ENCODE data around the gene FOXN1. TPM values are rescaled to one million over a fixed set of nuclear protein-coding genes. Genes with fewer than 3 reads are reported as not detected.
"Not testable (repeated sequence)": the region's sequence is repeated elsewhere in the genome, so short reads cannot be mapped to it uniquely, and the experiment has no call there.

Gene FOXN1
- total RNA-seq, 2 donors from 2014 or later, result not detected

GRCh38 chr17:28573966-28574480 is 67.9 kb downstream of the FOXN1 start:
- 87 to 91% methylated on average over 5 to 6 of the region's 6 CpGs for WGBS, 2 experiments (ENCODE audit: insufficient coverage in 1 of 2, insufficient read length in 1 of 2)
- Mint-ChIP-seq H3K4me3 (no peak overlapping the region), H3K4me1 (peaks cover 22% of the 10 kb centered on the region), H3K9me3 (no peaks in the 10 kb centered on the region), H3K27me3 (ENCODE audit: insufficient read depth) (peaks cover 25% of the 10 kb centered on the region), H3K27ac (no peak overlapping the region), H3K36me3 (ENCODE audit: low read depth) (peaks cover 29% of the 10 kb centered on the region)
- Histone ChIP-seq H3K9ac (ENCODE audit: extremely low read depth, low read length, poor library complexity, severe bottlenecking) (no peak overlapping the region), H3K9me3 (ENCODE audit: control insufficient read depth, low read length) (no peaks in the 10 kb centered on the region), H3K4me3 (ENCODE audit: low read length) (no peak overlapping the region), H3K36me3 (ENCODE audit: control insufficient read depth, insufficient read depth, low read length) (peaks cover 19% of the 10 kb centered on the region), H3K4me1 (ENCODE audit: control insufficient read depth, insufficient read depth, low read length) (no peaks in the 10 kb centered on the region), H3K27me3 (ENCODE audit: control insufficient read depth, insufficient read depth, low read length, poor library complexity, severe bottlenecking) (peaks cover 4% of the 10 kb centered on the region), H3K27ac (ENCODE audit: low read depth, low read length) (no peak overlapping the region)
- TF ChIP-seq CTCF (conservative IDR thresholded peaks at IDR 0.05), result no peak
- DNase-seq, result peak; percentile 28

- Histone ChIP-seq H3K27me3 (ENCODE audit: control insufficient read depth, insufficient read depth, low read length, poor library complexity, severe bottlenecking) (peaks cover 4% of the 10 kb centered on the region), H3K27ac (ENCODE audit: low read depth, low read length) (no peak overlapping the region), H3K4me3 (ENCODE audit: low read length) (no peak overlapping the region), H3K9me3 (ENCODE audit: control insufficient read depth, low read length) (no peaks in the 10 kb centered on the region), H3K4me1 (ENCODE audit: control insufficient read depth, insufficient read depth, low read length) (no peaks in the 10 kb centered on the region), H3K36me3 (ENCODE audit: control insufficient read depth, insufficient read depth, low read length) (peaks cover 24% of the 10 kb centered on the region), H3K9ac (ENCODE audit: extremely low read depth, low read length, poor library complexity, severe bottlenecking) (no peak overlapping the region)
- peak; percentile 62 for DNase-seq
- peaks cover 22% of the 10 kb centered on the region for H3K4me1 Mint-ChIP-seq
- H3K9me3 Mint-ChIP-seq, result no peaks in the 10 kb centered on the region
- H3K4me3 Mint-ChIP-seq, result no peak overlapping the region
- peaks cover 25% of the 10 kb centered on the region for H3K27me3 Mint-ChIP-seq (ENCODE audit: insufficient read depth)
- H3K36me3 Mint-ChIP-seq (ENCODE audit: low read depth), result peaks cover 32% of the 10 kb centered on the region
- peak; percentile 47 for TF ChIP-seq CTCF (conservative IDR thresholded peaks at IDR 0.05)
- H3K27ac Mint-ChIP-seq, result no peak overlapping the region
- WGBS, 2 experiments (ENCODE audit: insufficient coverage in 1 of 2, insufficient read length in 1 of 2), result 93 to 95% methylated on average over 3 to 7 of the region's 7 CpGs
These were observed 68.4 kb downstream of the FOXN1 start for GRCh38 chr17:28574526-28574925.

GRCh38 chr17:28575126-28575795 is 69.1 kb downstream of the FOXN1 start:
- H3K4me1 ChIP-seq (ENCODE audit: control insufficient read depth, insufficient read depth, low read length), result no peaks in the 10 kb centered on the region
- 90 to 94% methylated on average over 13 to 14 of the region's 14 CpGs for WGBS, 2 experiments (ENCODE audit: insufficient coverage in 1 of 2, insufficient read length in 1 of 2)
- peaks cover 36% of the 10 kb centered on the region for H3K36me3 Mint-ChIP-seq (ENCODE audit: low read depth)
- H3K27me3 Mint-ChIP-seq (ENCODE audit: insufficient read depth), result peaks cover 25% of the 10 kb centered on the region
- H3K9me3 Mint-ChIP-seq, result no peaks in the 10 kb centered on the region
- peaks cover 4% of the 10 kb centered on the region for H3K27me3 ChIP-seq (ENCODE audit: control insufficient read depth, insufficient read depth, low read length, poor library complexity, severe bottlenecking)
- H3K4me3 ChIP-seq (ENCODE audit: low read length), result no peak overlapping the region
- H3K9ac ChIP-seq (ENCODE audit: extremely low read depth, low read length, poor library complexity, severe bottlenecking), result no peak overlapping the region
- TF ChIP-seq CTCF (conservative IDR thresholded peaks at IDR 0.05), result peak; percentile 47
- H3K4me1 Mint-ChIP-seq, result peaks cover 17% of the 10 kb centered on the region
- H3K4me3 Mint-ChIP-seq, result no peak overlapping the region
- no peaks in the 10 kb centered on the region for H3K9me3 ChIP-seq (ENCODE audit: control insufficient read depth, low read length)
- peaks cover 32% of the 10 kb centered on the region for H3K36me3 ChIP-seq (ENCODE audit: control insufficient read depth, insufficient read depth, low read length)
- H3K27ac Mint-ChIP-seq, result no peak overlapping the region
- no peak overlapping the region for H3K27ac ChIP-seq (ENCODE audit: low read depth, low read length)
- peak; percentile 69 for DNase-seq

GRCh38 chr17:28576016-28576415 is 69.9 kb downstream of the FOXN1 start:
- not testable (repeated sequence) for H3K9me3 Mint-ChIP-seq; H3K4me3 ChIP-seq (ENCODE audit: low read length); H3K27ac ChIP-seq (ENCODE audit: low read depth, low read length); H3K27ac Mint-ChIP-seq; DNase-seq; H3K9ac ChIP-seq (ENCODE audit: extremely low read depth, low read length, poor library complexity, severe bottlenecking); H3K27me3 ChIP-seq (ENCODE audit: control insufficient read depth, insufficient read depth, low read length, poor library complexity, severe bottlenecking); H3K4me1 ChIP-seq (ENCODE audit: control insufficient read depth, insufficient read depth, low read length); H3K9me3 ChIP-seq (ENCODE audit: control insufficient read depth, low read length)
- H3K36me3 Mint-ChIP-seq (ENCODE audit: low read depth), result peaks cover 41% of the 10 kb centered on the region
- H3K4me1 Mint-ChIP-seq, result peaks cover 13% of the 10 kb centered on the region
- 80 to 84% methylated on average over 2 to 3 of the region's 3 CpGs for WGBS, 2 experiments (ENCODE audit: insufficient coverage in 1 of 2, insufficient read length in 1 of 2)
- peaks cover 25% of the 10 kb centered on the region for H3K27me3 Mint-ChIP-seq (ENCODE audit: insufficient read depth)
- peaks cover 39% of the 10 kb centered on the region for H3K36me3 ChIP-seq (ENCODE audit: control insufficient read depth, insufficient read depth, low read length)
- H3K4me3 Mint-ChIP-seq, result peak overlapping the region; percentile 37
